ENCODE data around the gene TBC1D24.
A peak's percentile ranks its signal among the peaks of the same experiment; 100 is the strongest.
"Not testable (repeated sequence)": the region's sequence is repeated elsewhere in the genome, so short reads cannot be mapped to it uniquely, and the experiment has no call there.

Gene TBC1D24

DNA sequence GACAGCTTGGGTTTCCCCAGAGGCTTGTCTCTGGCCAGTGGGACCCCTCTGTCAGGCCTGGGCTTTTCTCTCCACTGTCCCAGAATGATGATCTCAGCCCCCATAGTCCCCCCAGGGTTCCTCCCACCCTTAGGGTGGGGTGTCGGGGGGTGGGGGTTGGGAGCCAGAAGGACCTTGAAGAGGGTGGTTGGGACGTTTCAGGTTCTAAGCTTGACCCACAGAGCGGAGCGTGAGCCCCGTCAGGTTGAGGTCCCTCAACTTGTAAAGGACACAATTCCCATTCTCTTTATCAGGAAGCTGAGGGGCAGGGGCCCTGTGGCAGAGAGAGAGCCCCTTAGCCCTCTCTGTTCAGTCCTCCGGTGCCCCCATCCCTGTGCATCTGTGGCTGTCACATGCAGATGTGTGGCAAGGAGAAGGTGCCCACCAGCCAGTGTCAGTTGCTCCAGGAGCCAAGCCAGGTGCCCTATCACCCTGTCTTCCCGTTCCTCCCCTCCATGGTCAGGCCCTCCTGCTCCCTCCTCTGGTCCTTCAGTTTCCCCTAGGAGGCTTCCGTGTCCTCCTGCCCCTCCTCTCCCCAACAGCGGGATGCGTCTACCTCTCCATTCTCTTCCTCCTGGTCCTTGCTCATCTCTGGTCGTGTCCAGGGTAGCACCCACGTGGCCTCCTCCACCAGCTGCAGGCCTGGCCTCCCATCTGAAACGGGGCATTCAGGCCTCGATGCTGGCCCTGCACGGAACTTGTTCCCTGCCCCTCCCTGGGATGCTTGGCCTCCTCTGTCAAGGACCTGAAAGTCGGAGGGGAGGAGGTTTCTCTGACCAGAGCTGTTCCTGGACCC, 5.3 kb upstream of the TBC1D24 start:
- no peak for DNase-seq (ENCODE audit: low spot score)

DNA sequence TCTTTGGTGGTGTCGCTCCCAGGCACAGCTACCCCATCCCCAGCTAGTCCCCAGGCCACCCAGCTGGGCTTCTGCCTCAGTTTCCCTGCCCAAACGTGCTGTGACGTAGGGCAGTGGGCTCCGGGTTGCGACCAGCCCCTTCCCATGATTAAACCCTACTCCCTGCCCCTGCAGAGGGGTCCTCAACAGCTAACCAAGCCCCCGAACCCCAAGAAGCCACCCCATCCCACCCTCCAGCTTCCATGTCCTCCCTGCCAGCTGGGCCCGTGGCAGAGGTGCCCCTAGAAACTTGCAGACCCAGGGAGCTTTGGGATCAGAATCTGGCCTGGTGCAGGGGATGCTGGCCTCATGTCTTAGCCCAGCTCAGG, 4.7 kb upstream of the TBC1D24 start:
- DNase-seq (ENCODE audit: low spot score): no peak

DNA sequence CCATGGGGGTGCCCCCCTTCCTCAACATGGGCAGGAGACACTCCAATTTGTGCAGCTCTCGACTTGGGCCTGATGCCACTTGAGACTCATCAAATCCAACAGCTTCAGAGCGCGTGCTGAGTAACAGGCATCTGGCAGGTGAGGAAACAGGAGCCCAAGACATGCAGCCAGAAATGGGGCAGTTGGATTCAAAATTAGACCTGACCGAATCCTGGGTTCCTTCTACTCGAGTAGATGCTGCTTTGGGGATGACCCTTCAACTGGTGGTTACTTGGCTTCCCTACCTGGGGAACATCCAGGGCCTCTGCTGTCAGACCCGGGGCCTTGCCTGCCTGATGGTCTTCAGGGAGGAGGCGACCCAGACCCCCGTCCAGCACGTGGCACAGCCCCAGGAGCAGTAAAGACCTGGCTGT, 4.3 kb upstream of the TBC1D24 start:
- DNase-seq (ENCODE audit: low spot score): no peak

DNA sequence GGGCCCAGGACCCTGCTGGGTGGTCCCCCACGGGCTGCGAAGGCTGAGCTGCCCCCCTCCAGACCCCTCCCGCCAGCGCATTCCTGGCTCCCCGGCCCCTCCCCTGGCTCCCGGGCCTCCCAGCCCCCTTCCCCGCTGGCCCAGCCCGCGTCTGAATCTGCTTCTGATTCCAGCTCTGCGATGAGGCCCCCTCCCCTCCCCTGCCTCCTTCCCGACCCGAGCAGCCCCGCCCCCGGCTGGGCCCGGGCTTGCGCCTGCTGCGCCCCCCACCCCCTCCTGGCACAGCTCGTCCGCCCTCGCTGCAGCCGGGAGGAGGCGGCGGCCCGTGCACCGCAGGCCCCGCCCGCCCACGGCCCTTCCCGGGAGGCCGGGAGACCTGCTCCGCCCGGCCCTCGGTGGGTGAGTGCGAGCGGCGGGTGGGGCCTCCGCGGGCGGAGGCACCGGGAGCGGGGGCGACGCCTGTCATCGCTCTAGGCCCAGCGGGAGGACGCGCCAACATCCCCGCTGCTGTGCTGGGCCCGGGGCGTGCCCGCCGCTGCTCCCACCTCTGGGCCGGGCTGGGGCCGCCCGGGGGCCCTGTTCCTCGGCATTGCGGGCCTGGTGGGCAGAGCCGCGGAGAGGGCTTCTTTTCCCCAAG, 3.8 kb upstream of the TBC1D24 start, which contains the start of gene NTN3:
NTN3 (plus strand) TSS at position 282 of the 637 bp plus-strand sequence. CDS start 405 bp downstream, outside the sequence.
- peak; percentile 63 for DNase-seq (ENCODE audit: low spot score)

DNA sequence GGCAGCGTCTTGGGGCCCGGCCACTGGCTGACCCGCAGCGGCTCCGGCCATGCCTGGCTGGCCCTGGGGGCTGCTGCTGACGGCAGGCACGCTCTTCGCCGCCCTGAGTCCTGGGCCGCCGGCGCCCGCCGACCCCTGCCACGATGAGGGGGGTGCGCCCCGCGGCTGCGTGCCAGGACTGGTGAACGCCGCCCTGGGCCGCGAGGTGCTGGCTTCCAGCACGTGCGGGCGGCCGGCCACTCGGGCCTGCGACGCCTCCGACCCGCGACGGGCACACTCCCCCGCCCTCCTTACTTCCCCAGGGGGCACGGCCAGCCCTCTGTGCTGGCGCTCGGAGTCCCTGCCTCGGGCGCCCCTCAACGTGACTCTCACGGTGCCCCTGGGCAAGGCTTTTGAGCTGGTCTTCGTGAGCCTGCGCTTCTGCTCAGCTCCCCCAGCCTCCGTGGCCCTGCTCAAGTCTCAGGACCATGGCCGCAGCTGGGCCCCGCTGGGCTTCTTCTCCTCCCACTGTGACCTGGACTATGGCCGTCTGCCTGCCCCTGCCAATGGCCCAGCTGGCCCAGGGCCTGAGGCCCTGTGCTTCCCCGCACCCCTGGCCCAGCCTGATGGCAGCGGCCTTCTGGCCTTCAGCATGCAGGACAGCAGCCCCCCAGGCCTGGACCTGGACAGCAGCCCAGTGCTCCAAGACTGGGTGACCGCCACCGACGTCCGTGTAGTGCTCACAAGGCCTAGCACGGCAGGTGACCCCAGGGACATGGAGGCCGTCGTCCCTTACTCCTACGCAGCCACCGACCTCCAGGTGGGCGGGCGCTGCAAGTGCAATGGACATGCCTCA, 3.1 kb upstream of the TBC1D24 start:
- no peak for DNase-seq (ENCODE audit: low spot score)

DNA sequence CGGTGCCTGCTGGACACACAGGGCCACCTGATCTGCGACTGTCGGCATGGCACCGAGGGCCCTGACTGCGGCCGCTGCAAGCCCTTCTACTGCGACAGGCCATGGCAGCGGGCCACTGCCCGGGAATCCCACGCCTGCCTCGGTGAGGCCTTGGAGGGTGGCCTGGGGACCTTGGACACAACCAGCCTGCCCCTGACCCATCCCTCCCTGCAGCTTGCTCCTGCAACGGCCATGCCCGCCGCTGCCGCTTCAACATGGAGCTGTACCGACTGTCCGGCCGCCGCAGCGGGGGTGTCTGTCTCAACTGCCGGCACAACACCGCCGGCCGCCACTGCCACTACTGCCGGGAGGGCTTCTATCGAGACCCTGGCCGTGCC, 2.5 kb upstream of the TBC1D24 start:
- DNase-seq (ENCODE audit: low spot score): no peak

DNA sequence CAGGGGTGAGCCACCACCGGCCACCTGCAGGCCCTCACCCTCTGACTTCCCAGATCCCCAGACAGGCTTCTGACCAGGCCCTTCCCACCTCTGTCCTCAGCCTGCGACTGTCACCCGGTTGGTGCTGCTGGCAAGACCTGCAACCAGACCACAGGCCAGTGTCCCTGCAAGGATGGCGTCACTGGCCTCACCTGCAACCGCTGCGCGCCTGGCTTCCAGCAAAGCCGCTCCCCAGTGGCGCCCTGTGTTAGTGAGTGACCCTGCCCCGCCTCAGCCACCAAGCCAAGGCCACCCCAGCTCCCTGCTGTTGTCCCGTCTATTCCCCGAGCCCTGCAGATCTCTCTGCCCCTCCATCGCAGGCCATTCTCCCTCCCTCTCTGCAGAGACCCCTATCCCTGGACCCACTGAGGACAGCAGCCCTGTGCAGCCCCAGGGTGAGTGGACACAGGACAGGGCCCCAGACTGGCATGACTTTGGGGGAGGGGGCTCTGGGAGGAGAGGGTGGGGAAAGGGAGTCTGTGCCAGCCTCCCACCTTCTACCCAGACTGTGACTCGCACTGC, 2.0 kb upstream of the TBC1D24 start:
- DNase-seq (ENCODE audit: low spot score): no peak

DNA sequence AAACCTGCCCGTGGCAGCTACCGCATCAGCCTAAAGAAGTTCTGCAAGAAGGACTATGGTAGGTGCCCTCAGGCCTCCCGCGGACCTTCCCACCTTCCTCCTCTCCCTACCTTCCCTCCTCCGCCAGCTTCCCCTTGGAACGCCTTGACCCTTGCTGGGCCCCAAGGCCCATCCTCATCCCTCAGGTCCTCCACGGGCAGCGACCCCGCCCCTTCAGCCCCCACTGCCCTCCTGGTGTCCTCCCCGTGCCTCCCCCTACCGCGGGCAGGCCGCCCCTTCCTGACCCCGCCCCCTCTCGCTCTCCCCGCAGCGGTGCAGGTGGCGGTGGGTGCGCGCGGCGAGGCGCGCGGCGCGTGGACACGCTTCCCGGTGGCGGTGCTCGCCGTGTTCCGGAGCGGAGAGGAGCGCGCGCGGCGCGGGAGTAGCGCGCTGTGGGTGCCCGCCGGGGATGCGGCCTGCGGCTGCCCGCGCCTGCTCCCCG, 1.4 kb upstream of the TBC1D24 start:
- DNase-seq (ENCODE audit: low spot score): peak; percentile 66

DNA sequence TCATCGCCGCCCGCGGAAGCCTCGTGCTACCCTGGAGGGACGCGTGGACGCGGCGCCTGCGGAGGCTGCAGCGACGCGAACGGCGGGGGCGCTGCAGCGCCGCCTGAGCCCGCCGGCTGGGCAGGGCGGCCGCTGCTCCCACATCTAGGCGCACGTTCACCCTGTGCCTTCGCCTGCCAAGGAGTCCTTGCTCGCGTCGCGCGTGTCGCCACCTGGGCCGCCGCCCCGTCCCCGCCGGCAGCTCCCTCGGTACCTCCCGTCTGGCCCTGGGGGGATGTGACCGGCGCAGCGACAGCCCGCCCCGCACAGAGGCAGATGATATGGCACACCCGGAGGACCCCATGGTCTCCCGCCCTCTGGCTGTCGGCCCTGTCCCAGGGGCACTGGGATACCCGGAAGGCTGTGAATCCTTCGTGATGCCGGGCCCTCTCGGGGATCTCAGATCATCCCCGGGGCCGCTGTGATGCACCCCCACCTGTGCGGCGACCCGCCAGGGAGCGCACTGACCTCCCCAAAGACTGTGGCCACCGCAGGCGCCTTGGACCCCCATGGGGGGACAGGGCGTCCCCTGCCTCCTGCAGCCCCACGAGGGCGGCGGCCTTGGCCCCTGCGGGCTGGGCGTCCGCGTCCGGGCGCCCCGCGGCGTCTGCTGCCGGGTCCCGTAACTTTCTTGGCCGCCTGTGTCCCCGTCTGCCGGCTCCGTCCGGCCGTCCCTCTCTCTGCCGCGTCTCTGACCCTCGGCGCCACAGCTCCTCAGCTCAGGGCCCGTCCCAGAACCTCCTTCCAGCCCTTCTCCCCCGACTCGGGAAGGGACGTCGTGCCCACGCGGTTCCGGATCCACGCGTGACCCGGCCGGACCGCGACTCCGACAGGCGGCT, 689 bp upstream of the TBC1D24 start:
- peak; percentile 72 for DNase-seq (ENCODE audit: low spot score)

DNA sequence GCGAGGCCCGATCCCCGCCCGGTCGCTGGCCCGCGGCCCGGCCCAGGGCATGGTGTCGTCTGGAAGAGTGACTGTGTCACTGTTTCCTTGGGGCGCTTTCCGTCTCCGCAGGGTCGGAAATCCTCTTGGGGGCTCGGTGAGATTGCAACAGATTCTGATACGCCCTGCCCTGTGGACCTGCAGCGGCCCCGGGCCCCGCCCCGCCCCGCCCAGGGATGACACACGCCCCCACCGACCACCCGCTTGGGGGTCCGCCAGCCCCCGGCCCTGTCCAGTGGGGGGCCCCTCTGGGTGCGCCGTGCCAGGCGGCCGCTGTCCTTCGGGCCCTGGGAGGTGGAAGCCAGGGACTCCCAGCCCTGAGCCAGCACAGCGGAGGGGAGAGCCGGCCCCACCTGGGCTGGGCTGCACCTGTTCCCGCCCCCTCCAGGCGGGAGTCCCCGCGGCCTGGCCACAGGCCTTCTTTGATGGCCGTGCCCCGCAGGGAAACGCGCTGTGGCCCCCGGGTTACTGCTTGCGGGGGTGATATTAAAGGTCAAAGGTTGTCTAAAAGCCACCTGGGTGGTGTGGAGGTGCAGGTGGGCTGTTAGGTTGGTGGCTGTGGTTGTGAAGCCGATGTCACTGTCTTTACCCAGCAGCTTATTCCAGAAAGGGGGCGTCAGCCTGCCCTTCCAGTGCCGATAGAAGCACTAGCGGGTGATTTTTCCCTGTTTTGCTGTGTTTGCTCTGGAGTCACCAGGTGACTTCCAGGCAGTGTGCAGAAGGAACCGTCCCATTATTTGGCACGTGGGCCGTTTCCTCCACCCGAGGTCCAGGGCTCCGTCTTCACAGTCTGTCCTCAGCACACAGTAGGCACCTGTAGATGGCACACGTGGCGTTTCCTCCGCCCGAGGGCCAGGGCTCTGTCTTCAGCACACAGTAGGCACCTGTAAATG, 752 bp downstream of the TBC1D24 start:
- no peak for DNase-seq (ENCODE audit: low spot score)

DNA sequence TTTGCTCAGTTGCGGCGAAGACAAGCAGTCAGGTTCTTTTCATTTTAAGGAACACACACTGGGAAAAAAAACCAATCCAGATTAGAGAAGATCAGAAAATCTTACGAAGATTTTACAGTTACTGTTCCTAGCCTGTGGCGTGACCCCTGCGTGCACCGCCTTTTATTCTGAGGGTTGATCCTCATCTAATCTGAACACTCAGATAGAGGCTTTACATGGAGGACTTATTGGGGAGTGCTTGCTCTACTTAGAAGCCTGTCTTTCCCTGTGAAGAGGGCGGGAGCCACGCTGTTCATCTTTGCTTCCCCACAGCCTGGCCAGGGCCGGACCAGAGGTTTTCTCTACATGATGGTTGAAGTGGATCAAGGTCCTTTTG, 1.4 kb downstream of the TBC1D24 start:
- DNase-seq (ENCODE audit: low spot score): no peak

DNA sequence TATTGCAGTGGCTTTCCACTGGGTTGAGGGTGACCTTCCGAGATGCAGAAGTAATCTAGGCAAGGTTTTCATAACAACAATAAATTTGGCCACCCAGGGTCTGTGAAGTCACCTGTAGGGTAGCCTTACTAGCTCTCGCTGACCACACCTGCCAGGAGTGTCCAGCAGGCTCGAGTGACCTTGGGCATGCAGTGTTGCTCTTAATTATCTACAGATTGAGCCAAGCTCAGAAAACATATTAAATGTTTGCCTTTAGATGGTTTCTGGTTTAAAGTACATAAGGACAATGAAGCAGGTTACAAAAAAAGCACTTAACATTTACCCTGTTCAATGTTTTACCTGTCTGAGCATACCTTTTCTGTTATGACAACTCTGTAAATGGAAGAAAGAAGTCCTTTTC, 1.8 kb downstream of the TBC1D24 start:
- DNase-seq (ENCODE audit: low spot score): no peak

DNA sequence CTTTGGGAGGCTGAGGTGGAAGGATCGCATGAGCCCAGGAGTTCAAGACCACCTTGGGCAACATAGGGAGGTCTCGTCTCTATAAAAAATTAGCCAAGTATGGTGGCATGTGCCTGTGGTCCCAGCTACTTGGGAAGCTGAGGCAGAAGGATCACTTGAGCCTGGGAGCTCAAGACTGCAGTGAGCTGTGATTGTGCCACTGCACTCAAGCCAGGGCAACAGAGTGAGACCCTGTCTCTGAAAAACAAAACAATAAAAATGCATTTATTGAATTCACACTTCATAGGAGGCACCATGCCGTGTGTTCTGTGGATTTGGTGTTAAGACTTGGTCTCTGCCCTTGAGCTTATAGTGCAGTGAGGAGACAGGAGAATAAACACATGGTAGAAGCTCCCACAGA, 2.4 kb downstream of the TBC1D24 start:
- DNase-seq (ENCODE audit: low spot score): no peak

DNA sequence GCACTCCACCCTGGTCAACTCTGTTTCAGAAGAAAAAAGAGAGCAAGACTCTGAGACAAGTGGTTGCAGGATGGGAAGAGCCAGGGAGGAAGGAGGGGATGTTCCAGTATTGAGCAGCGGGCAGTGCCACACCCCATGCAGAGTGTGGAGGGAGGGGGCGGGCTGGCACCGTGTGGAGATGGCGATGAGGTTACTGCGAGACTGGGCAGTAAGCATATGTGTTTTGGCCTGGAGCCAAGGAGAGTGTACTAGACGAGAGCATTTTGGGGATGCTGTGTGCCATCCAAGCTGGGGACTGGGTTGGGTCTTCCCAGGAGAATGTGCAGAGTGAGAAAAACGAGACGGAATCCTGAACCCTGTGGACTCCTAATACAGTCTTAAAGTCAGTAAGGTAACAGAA, 3.4 kb downstream of the TBC1D24 start:
- no peak for DNase-seq (ENCODE audit: low spot score)

DNA sequence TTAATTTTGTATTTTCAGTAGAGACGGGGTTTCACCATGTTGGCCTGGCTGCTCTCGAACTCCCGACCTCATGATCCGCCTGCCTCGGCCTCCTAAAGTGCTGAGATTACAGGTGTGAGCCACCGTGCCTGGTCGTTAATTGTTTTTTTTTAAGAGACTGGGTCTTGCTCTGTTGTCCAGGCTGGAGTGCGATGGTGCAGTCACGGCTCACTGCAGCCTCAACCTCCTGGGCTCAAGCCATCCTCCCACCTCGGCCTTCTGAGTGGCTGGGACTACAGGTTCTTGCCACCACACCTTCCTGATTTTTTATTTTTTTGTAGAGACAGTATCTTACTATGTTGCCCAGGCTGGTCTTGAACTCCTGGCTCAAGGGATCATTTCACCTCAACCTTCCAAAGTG, 5.1 kb downstream of the TBC1D24 start:
- DNase-seq (ENCODE audit: low spot score): not testable (repeated sequence)

DNA sequence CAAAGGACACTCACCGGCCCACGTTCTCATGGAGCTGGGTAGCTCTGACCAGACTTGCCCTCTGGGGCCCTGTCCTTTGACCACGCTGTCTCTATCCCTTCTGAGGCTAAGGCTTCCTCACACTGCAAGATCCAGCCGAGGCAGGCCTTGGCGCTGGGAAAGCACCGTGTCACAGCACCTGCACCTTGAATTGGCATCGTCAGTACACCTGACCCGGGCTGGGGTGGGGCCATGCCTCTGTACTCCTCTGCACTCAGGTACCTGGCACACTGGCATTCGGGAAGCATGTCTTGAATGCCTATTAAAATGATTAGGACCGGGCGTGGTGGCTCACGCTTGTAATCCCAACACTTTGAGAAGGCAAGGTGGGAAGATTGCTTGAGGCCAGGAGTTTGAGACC, 6.0 kb downstream of the TBC1D24 start:
- no peak for DNase-seq (ENCODE audit: low spot score)

DNA sequence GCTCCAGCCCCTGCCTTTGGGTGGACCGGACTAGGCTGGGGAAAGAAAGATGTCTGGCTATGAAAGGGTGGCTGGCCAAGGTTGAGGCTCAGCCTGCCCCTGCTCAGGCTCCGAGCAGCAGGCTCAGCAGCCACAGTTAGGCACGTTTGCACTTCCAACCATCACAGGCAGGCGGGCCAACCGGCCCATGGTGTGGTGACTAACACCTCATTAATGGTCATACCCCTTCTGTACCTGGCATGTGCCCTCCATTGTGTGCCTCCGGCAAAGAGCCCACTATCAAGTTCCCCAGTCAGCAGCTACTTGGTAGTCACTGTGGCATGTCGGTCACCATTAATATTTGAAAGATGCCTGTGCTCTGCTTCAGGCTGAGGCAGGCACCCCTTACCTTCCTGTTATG, 6.7 kb downstream of the TBC1D24 start:
- DNase-seq (ENCODE audit: low spot score): no peak

DNA sequence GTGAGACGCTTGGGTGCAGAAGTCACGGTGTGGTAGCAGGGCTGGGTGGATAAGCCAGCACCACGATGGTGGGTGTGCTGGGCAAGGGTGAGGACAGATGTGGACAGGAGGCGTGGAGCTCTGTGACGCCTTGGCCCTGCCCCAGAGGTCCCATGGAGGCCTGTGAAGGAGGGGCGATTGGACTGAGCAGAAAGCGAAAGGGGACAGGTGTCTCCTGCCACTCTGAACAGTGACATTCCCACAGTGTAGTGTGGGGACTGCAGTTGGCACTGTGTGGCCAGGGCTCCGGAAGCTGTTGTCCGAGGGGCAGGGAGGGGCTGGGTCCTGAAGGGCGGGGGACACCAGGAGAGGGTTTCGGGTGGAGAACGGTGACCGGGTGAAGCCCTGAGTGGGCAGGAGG, 7.3 kb downstream of the TBC1D24 start:
- DNase-seq (ENCODE audit: low spot score): no peak

DNA sequence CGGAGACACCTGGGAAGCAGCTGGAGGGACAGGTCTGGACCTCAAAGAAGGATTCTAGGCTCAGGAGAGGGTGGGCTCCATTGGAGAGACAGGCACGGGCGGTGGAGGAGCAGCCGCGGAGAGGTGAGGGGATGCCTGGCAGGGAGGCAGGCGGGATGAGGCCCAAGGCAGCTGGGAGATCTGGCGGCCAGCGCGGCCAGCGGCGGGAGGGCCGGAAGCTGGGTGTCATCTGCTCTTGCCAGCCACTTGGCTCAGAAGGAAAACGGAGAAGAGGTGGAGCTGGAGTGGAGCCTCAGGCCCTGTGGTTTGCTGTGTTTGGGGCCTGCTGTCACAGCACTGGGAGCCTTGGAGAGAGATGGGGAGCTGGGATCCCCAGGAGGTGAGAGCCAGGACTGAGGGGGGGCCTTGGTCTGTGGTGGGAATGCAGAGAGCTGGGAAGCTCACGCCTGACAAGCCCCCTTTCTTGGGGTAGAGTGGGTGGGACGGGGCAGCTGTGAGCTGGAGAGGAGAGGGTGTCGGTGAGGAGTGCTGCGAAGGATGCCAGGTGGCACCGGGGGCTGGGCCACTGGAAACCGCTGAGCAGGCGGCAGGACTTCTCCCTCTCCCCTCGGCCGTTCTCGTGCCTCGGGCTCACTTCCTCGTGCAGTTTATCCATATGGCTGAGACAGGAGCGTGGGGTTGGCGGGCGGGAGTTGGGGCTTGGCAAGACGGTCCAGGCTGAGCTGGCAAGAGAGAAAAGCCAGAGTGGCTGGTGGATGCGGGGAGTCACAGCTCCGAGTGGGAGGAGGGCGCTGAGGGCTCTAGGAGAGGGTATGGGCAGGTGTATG, 8.0 kb downstream of the TBC1D24 start:
- DNase-seq (ENCODE audit: low spot score): no peak
